A673 (cell line): ENCODE measurements around the gene SLC22A23. TPM values are rescaled to one million over a fixed set of nuclear protein-coding genes. Genes with fewer than 3 reads are reported as not detected.

Experiments
- BruUV-seq: library from RNA; stranded (reverse); fragments of 400-500 nt; replicated peaks from 2 replicates; lab custom pipeline; 2021; lab: Mats Ljungman, UMichigan
- CTCF ChIA-PET: fragments of 300-600 bp; sonication (Branson Sonifier 250); formaldehyde crosslinking; loops from one replicate; lab custom pipeline; 2022; ENCODE audit warnings: antibody characterized with exemption; lab: Charles Lee
- POLR2A ChIA-PET: fragments of 300-600 bp; sonication (Branson Sonifier 250); formaldehyde crosslinking; loops from one replicate; lab custom pipeline; 2022; ENCODE audit warnings: antibody characterized with exemption; ENCODE audit not compliant: low non-redundant PET; lab: Charles Lee
- DNase-seq: peaks from one replicate; pipeline ENCODE4 v3.0.0-alpha.2; 2015; ENCODE audit warnings: low spot score
- H3K27ac ChIP-seq: fragments of 200-600 bp; sonication (generic); 2 replicates; pipeline ENCODE4 v1.5.1; 2016; ENCODE audit warnings: mixed run types, low read depth, mild to moderate bottlenecking, mixed read lengths, antibody characterized with exemption, low read length; ENCODE audit not compliant: poor library complexity, severe bottlenecking
- H3K27me3 ChIP-seq: fragments of 200-600 bp; sonication (generic); replicated peaks from 2 replicates; pipeline ENCODE4 v1.6.1; 2017; ENCODE audit warnings: mixed run types, low read depth, mild to moderate bottlenecking, mixed read lengths, antibody characterized with exemption, low read length; ENCODE audit not compliant: insufficient read depth, poor library complexity
- H3K36me3 ChIP-seq: fragments of 200-600 bp; sonication (generic); 2 replicates; pipeline ENCODE4 v1.6.1; 2016; ENCODE audit warnings: mixed run types, mild to moderate bottlenecking, mixed read lengths, antibody characterized with exemption, low read length; ENCODE audit not compliant: insufficient read depth, poor library complexity, severe bottlenecking
- H3K4me1 ChIP-seq: fragments of 200-600 bp; sonication (generic); 2 replicates; pipeline ENCODE4 v1.6.1; 2017; ENCODE audit warnings: mixed run types, mild to moderate bottlenecking, mixed read lengths, antibody characterized with exemption, low read length; ENCODE audit not compliant: insufficient read depth, poor library complexity, severe bottlenecking
- H3K4me3 ChIP-seq: fragments of 200-600 bp; sonication (generic); 2 replicates; pipeline ENCODE4 v1.5.1; 2016; ENCODE audit warnings: low read depth, mixed run types, mild to moderate bottlenecking, mixed read lengths, low read length; ENCODE audit not compliant: poor library complexity, severe bottlenecking
- H3K9me3 ChIP-seq: fragments of 200-600 bp; sonication (generic); 2 replicates; pipeline ENCODE4 v1.6.1; 2016; ENCODE audit warnings: mixed run types, low read depth, mild to moderate bottlenecking, mixed read lengths, antibody characterized with exemption, low read length; ENCODE audit not compliant: poor library complexity, severe bottlenecking
- CTCF ChIP-seq: fragments of 300-800, 200-600 bp; sonication (generic); conservative IDR thresholded peaks from 2 replicates; pipeline ENCODE4 v1.5.1; 2017; ENCODE audit warnings: low read depth, mild to moderate bottlenecking, antibody characterized with exemption, low read length, moderate library complexity, mixed read lengths
- EZH2 ChIP-seq: fragments of 200-600 bp; sonication (generic); IDR thresholded peaks from 2 replicates; pipeline ENCODE4 v1.6.1; 2017; ENCODE audit warnings: borderline replicate concordance, low read depth, mild to moderate bottlenecking, mixed read lengths, antibody characterized with exemption, low read length; ENCODE audit not compliant: poor library complexity, severe bottlenecking
- intact Hi-C: fragments of 100-400 bp; cut with micrococcal nuclease; formaldehyde crosslinking; loops from one replicate; pipeline ENCODE4 v1.10.0; 2022; ENCODE audit not compliant: unreplicated experiment
- total RNA-seq: library from RNA; stranded (reverse); gene quantifications from 2 replicates; pipeline ENCODE4 v1.2.3, GENCODE V29; 2021

The SLC22A23 gene
- total RNA-seq, 1 experiment from 2014 or later: 6.2 TPM

- H3K27ac ChIP-seq: no peak overlapping the region
- no peak for TF ChIP-seq EZH2
- no peak for TF ChIP-seq CTCF
- H3K4me1 ChIP-seq: no peaks in the 10 kb centered on the region
- ChIA-PET CTCF (interaction anchor here (0.6 kb wide), 1 partner anchor 595 kb away, joined by 5 read pairs; no protein-coding TSS in a partner anchor), POLR2A (no interaction called here)
- no peak overlapping the region for H3K4me3 ChIP-seq
- no TSS peak for BruUV-seq
- H3K9me3 ChIP-seq: no peaks in the 10 kb centered on the region
- intact Hi-C loops: loop anchor here (5.0 to 10.0 kb wide), 2 partner anchors 99 to 256 kb away; partner anchors contain the start of genes NQO2 and TUBB2A
- no peaks in the 10 kb centered on the region for H3K36me3 ChIP-seq
- no peaks in the 10 kb centered on the region for H3K27me3 ChIP-seq
- no peak for DNase-seq
These were observed 203.3 kb downstream of the SLC22A23 start for GRCh38 chr6:3253597-3253961.

GRCh38 chr6:3252861-3253596, 203.8 kb downstream of the SLC22A23 start:
- Histone ChIP-seq H3K27ac (no peak overlapping the region), H3K36me3 (no peaks in the 10 kb centered on the region), H3K9me3 (no peaks in the 10 kb centered on the region), H3K27me3 (no peaks in the 10 kb centered on the region), H3K4me1 (no peaks in the 10 kb centered on the region), H3K4me3 (no peak overlapping the region)
- POLR2A ChIA-PET: no interaction called here
- no peak for TF ChIP-seq CTCF
- TF ChIP-seq EZH2: no peak
- no peak for DNase-seq
- CTCF ChIA-PET: interaction anchor here (0.6 kb wide), 1 partner anchor 596 kb away, joined by 5 read pairs; no protein-coding TSS in a partner anchor
- BruUV-seq: no TSS peak
- intact Hi-C loops: loop anchor here (5.0 to 10.0 kb wide), 2 partner anchors 98 to 256 kb away; partner anchors contain the start of genes NQO2 and TUBB2A

- H3K4me1 ChIP-seq: no peaks in the 10 kb centered on the region
These were observed 204.5 kb downstream of the SLC22A23 start for GRCh38 chr6:3252369-3252768.

More at GRCh38 chr6:3252369-3252768, 204.5 kb downstream of the SLC22A23 start:
- BruUV-seq: no TSS peak
- Histone ChIP-seq H3K4me3 (no peak overlapping the region), H3K9me3 (no peaks in the 10 kb centered on the region), H3K27ac (no peak overlapping the region), H3K36me3 (no peaks in the 10 kb centered on the region), H3K27me3 (no peaks in the 10 kb centered on the region)
- DNase-seq: no peak
- TF ChIP-seq EZH2 (no peak), CTCF (no peak)
- intact Hi-C loops: loop anchor here (5.0 to 10.0 kb wide), 2 partner anchors 98 to 255 kb away; partner anchors contain the start of genes NQO2 and TUBB2A
- CTCF ChIA-PET: interaction anchor here (0.7 kb wide), 1 partner anchor 514 kb away, joined by 3 read pairs; no protein-coding TSS in a partner anchor
- POLR2A ChIA-PET: no interaction called here
